NT2/D1 (cell line): ENCODE data around the gene DES.

Experiments used
- SUZ12 ChIP-seq: IDR thresholded peaks from 2 replicates; pipeline ENCODE4 v1.6.1; 2011; ENCODE audit not compliant: insufficient read length, insufficient read depth; ENCODE audit errors: extremely low read depth
- YY1 ChIP-seq: IDR thresholded peaks from 2 replicates; pipeline ENCODE4 v1.6.1; 2011; ENCODE audit not compliant: insufficient read length, insufficient read depth
- ZNF274 ChIP-seq: IDR thresholded peaks from 2 replicates; pipeline ENCODE4 v1.6.1; 2011; ENCODE audit warnings: mild to moderate bottlenecking, low read depth, low read length

GRCh38 chr2:219398721-219399363 lies 19.3 kb upstream of the DES start:
- TF ChIP-seq ZNF274 (no peak), SUZ12 (no peak), YY1 (no peak)
